Smooth muscle cell of the coronary artery (primary cell): ENCODE data around the gene ZNF500. TPM values are rescaled to one million over a fixed set of nuclear protein-coding genes. Genes with fewer than 3 reads are reported as not detected.

Experiments
- total RNA-seq: library from RNA; depleted of rRNA; stranded (reverse); fragments of >200 nt; gene quantifications from 2 replicates; pipeline ENCODE4 v1.2.3, GENCODE V29; 2014; ENCODE audit warnings: low replicate concordance

Gene ZNF500
- 4.7 and 5.6 TPM in 2 replicates for total RNA-seq

GRCh38 chr16:4766875-4767628, at the start of gene ZNF500:
ZNF500 (minus strand) TSS chr16:4767162; CDS start chr16:4765978, 1,184 bp downstream.

GRCh38 chr16:4801962-4802658, 35.1 kb upstream of the ZNF500 start, which contains the start of gene ROGDI:
ROGDI (minus strand) TSS chr16:4802633; CDS start chr16:4802571, 62 bp downstream.

GRCh38 chr16:4795181-4795827, 28.3 kb upstream of the ZNF500 start, which contains the start of gene SMIM22:
SMIM22 (plus strand) TSS chr16:4795369; CDS start chr16:4795735, 366 bp downstream.

DNA sequence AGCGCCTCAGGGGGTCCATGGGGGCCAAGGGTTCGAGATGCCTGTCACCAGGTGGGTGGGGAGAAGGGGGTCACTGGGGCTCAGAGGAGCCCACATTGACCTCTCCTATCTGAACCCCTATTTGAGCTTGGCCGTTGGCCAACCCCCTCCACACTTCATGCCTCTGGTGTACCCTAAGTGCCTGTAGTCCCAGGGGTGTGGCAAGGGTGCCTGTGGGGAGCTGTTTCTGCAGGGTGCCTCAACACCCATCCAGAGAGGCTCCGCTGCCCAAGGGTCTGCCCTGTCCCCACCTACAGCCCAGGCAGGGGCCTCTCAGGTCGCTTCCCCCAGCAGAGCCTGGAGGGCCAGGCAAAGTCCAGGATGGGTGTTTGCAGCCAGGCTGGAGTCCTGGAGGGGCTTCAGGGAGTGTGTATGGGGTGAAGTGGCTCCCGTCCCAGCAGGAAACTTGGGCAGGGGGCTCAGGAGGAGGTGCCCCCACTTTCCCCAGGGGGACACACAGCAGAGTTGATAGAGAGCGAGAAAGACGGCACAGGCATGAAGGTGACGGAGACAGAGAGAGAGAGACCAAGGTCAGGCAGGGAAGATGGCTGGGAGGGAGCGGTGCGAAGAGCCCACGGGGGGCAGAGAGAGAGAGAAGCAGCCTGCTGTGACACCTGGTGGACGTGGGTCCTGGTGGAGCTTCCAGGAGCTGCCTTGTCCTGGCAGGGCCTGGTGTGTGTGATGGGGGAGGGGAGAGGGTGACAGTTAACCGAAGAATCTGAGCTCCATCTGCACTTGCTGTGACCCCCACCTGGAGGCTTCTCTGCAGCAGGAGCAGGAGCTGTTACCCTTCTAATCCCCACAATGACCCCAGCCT, 20.9 kb upstream of the ZNF500 start, which contains the start of gene SEPTIN12:
TSS of gene SEPTIN12 (minus strand) at position 719 of the 856 bp plus-strand sequence. CDS start at position 19, 700 bp downstream.

DNA sequence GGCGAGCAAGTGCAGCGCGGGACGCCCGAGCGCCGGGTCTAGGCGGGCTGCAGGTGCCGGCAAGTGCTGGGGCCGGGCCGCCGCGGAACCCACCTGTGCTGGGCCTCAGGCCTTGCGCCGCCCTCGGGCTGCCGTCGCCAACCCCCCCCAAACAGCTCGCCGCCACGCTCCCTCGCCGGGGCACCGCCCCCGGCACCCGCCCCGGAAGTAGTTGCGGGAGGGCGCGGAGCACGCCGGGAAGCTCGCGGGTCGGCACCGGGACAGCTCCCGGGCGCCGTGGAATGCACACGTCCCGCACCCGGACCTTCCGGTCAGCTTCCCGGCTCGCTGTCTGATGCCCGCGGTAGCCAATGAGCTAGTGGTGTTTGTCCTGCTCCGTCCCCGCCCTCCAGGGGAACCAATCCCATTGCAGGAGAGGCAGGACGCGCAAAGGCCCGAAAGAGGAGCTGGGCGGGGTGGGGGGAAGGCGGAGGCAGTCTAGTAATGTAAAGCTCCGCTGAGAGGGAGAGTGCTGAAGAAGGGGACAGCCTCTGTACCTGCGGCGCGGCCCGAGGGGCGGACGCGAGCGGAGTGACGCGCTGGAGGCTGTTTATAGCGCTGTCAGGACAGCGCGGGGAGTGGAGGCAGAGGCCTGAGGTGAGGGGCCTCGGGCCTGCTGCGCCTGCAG, 32.8 kb downstream of the ZNF500 start, which contains the start of the genes ANKS3 and DNAAF8:
TSS of gene ANKS3 (minus strand) at position 209 of the 667 bp plus-strand sequence. CDS start 4,122 bp downstream, outside the sequence.
TSS of gene DNAAF8 (plus strand) at position 475 of the 667 bp plus-strand sequence. CDS start 1,978 bp downstream, outside the sequence.

Other genes starting within 250 kb of the ZNF500 start
- gene CDIP1, start 228.4 kb downstream of the ZNF500 start, total RNA-seq, result 6.6 and 7.2 TPM in 2 replicates
- under 0.01 TPM in 1 of 2 replicates, not detected in the other for gene C16orf96, start 210.8 kb downstream of the ZNF500 start, total RNA-seq
- gene UBALD1, start 152.3 kb downstream of the ZNF500 start, total RNA-seq, result 3.2 and 7.1 TPM in 2 replicates
- 20.6 and 25.4 TPM in 2 replicates for gene MGRN1, start 142.3 kb downstream of the ZNF500 start, total RNA-seq
- gene NUDT16L1, start 73.6 kb downstream of the ZNF500 start, total RNA-seq, result 17.7 and 24.3 TPM in 2 replicates
- 27.2 and 30.7 TPM in 2 replicates for gene ANKS3, start 32.9 kb downstream of the ZNF500 start, total RNA-seq
- gene DNAAF8, start 32.6 kb downstream of the ZNF500 start, total RNA-seq, result 0.47 and 1.1 TPM in 2 replicates
- gene SEPTIN12, start 21.2 kb upstream of the ZNF500 start, total RNA-seq, result not detected in 2 replicates
- not detected in 2 replicates for gene SMIM22, start 28.2 kb upstream of the ZNF500 start, total RNA-seq
- gene ROGDI, start 35.5 kb upstream of the ZNF500 start, total RNA-seq, result 8.3 and 16.6 TPM in 2 replicates
- 33.1 and 35.6 TPM in 2 replicates for gene GLYR1, start 80.1 kb upstream of the ZNF500 start, total RNA-seq
- 11.4 and 17.8 TPM in 2 replicates for gene UBN1, start 80.3 kb upstream of the ZNF500 start, total RNA-seq
- 0.68 and 201 TPM in 2 replicates for gene PPL, start 170.0 kb upstream of the ZNF500 start, total RNA-seq
- 2.6 TPM in 1 of 2 replicates, not detected in the other for gene SEC14L5, start 191.2 kb upstream of the ZNF500 start, total RNA-seq